ENCODE measurements around the gene NFIA. TPM values are rescaled to one million over a fixed set of nuclear protein-coding genes. Genes with fewer than 3 reads are reported as not detected.

The NFIA gene
- total and polyA plus RNA-seq, 2 donors (not counting 1 experiment from before 2014, with no cell fraction given), result 5.4 to 11.0 TPM

GRCh38 chr1:61434276-61434675 lies 351.9 kb downstream of the NFIA start:
- H3K27me3 ChIP-seq (ENCODE audit: control insufficient read depth, insufficient read depth, low read length), result no peaks in the 10 kb centered on the region
- no peaks in the 10 kb centered on the region for H3K79me2 ChIP-seq (ENCODE audit: control insufficient read depth, insufficient read depth, low read length)
- no peaks in the 10 kb centered on the region for H4K20me1 ChIP-seq (ENCODE audit: control insufficient read depth, extremely low read depth, insufficient read depth, low read length)
- TF ChIP-seq CTCF (conservative IDR thresholded peaks at IDR 0.05 in 1 of 2, IDR thresholded peaks at IDR 0.05 in 1 of 2; ENCODE audit: low read depth in 1 of 2, low read length in 2 of 2), result no peak
- no peak for TF ChIP-seq EZH2 (IDR thresholded peaks at IDR 0.05; ENCODE audit: low read length, missing control alignments)
- no peak overlapping the region for H3K4me3 ChIP-seq (replicated peaks in 1 of 4; ENCODE audit: control extremely low read depth in 1 of 4, insufficient read depth in 1 of 4, low read depth in 3 of 4, low read length in 4 of 4)
- no peak overlapping the region for H3K9ac ChIP-seq (ENCODE audit: insufficient read depth, low read length)
- no peaks in the 10 kb centered on the region for H3K9me3 ChIP-seq (ENCODE audit: control insufficient read depth, insufficient read depth, low read depth, low read length)
- no peak overlapping the region for H2AFZ ChIP-seq (ENCODE audit: low read length)
- H3K27ac ChIP-seq (ENCODE audit: insufficient read depth, low read length), result no peak overlapping the region
- H3K4me1 ChIP-seq (ENCODE audit: control insufficient read depth, extremely low read depth, insufficient read depth, low read length), result no peaks in the 10 kb centered on the region
- peak in 1 of 2 donors; percentile 48 for DNase-seq (ENCODE audit: low read depth in 2 of 2)
- H3K36me3 ChIP-seq (ENCODE audit: control insufficient read depth, insufficient read depth, low read length), result no peaks in the 10 kb centered on the region
- H3K4me2 ChIP-seq (ENCODE audit: extremely low read depth, insufficient read depth, low read length), result no peak overlapping the region

- Histone ChIP-seq H2AFZ (ENCODE audit: low read length) (no peak overlapping the region), H3K4me3 (replicated peaks in 1 of 4; ENCODE audit: control extremely low read depth in 1 of 4, insufficient read depth in 1 of 4, low read depth in 3 of 4, low read length in 4 of 4) (no peak overlapping the region)
Observed at GRCh38 chr1:61435226-61435625, 352.9 kb downstream of the NFIA start.

GRCh38 chr1:61436016-61436415 lies 353.7 kb downstream of the NFIA start:
- Histone ChIP-seq H3K4me1 (ENCODE audit: control insufficient read depth, extremely low read depth, insufficient read depth, low read length) (no peaks in the 10 kb centered on the region), H3K27me3 (ENCODE audit: control insufficient read depth, insufficient read depth, low read length) (no peaks in the 10 kb centered on the region), H3K36me3 (ENCODE audit: control insufficient read depth, insufficient read depth, low read length) (no peaks in the 10 kb centered on the region), H3K79me2 (ENCODE audit: control insufficient read depth, insufficient read depth, low read length) (no peaks in the 10 kb centered on the region), H3K9ac (ENCODE audit: insufficient read depth, low read length) (no peak overlapping the region), H3K4me2 (ENCODE audit: extremely low read depth, insufficient read depth, low read length) (no peak overlapping the region), H3K4me3 (replicated peaks in 1 of 4; ENCODE audit: control extremely low read depth in 1 of 4, insufficient read depth in 1 of 4, low read depth in 3 of 4, low read length in 4 of 4) (no peak overlapping the region), H3K9me3 (ENCODE audit: control insufficient read depth, insufficient read depth, low read depth, low read length) (no peaks in the 10 kb centered on the region), H3K27ac (ENCODE audit: insufficient read depth, low read length) (no peak overlapping the region), H2AFZ (ENCODE audit: low read length) (no peak overlapping the region), H4K20me1 (ENCODE audit: control insufficient read depth, extremely low read depth, insufficient read depth, low read length) (no peaks in the 10 kb centered on the region)
- no peak for TF ChIP-seq CTCF (conservative IDR thresholded peaks at IDR 0.05 in 1 of 2, IDR thresholded peaks at IDR 0.05 in 1 of 2; ENCODE audit: low read depth in 1 of 2, low read length in 2 of 2)
- TF ChIP-seq EZH2 (IDR thresholded peaks at IDR 0.05; ENCODE audit: low read length, missing control alignments), result no peak
- no peak for DNase-seq (ENCODE audit: low read depth in 2 of 2)

More at GRCh38 chr1:61435226-61435625, 352.9 kb downstream of the NFIA start:
- Histone ChIP-seq H3K36me3 (ENCODE audit: control insufficient read depth, insufficient read depth, low read length) (no peaks in the 10 kb centered on the region), H3K79me2 (ENCODE audit: control insufficient read depth, insufficient read depth, low read length) (no peaks in the 10 kb centered on the region), H3K9me3 (ENCODE audit: control insufficient read depth, insufficient read depth, low read depth, low read length) (no peaks in the 10 kb centered on the region), H3K9ac (ENCODE audit: insufficient read depth, low read length) (no peak overlapping the region), H3K27ac (ENCODE audit: insufficient read depth, low read length) (no peak overlapping the region), H3K27me3 (ENCODE audit: control insufficient read depth, insufficient read depth, low read length) (no peaks in the 10 kb centered on the region), H3K4me1 (ENCODE audit: control insufficient read depth, extremely low read depth, insufficient read depth, low read length) (no peaks in the 10 kb centered on the region), H4K20me1 (ENCODE audit: control insufficient read depth, extremely low read depth, insufficient read depth, low read length) (no peaks in the 10 kb centered on the region), H3K4me2 (ENCODE audit: extremely low read depth, insufficient read depth, low read length) (no peak overlapping the region)
- DNase-seq (ENCODE audit: low read depth in 2 of 2), result no peak
- no peak for TF ChIP-seq CTCF (conservative IDR thresholded peaks at IDR 0.05 in 1 of 2, IDR thresholded peaks at IDR 0.05 in 1 of 2; ENCODE audit: low read depth in 1 of 2, low read length in 2 of 2)
- TF ChIP-seq EZH2 (IDR thresholded peaks at IDR 0.05; ENCODE audit: low read length, missing control alignments), result no peak

Data from fibroblast of lung (primary cell).